HepG2 (cell line): Measurements from ENCODE around the gene PBX2. TPM values are rescaled to one million over a fixed set of nuclear protein-coding genes. Genes with fewer than 3 reads are reported as not detected.

Experiments
- CEBPG ChIP-seq: IDR thresholded peaks from 2 replicates; pipeline ENCODE4 v1.6.1; 2016
- ESRRA ChIP-seq: sonication (generic); formaldehyde crosslinking; IDR thresholded peaks from 2 replicates; pipeline ENCODE4 v1.5.1; 2020; ENCODE audit warnings: mild to moderate bottlenecking, low read depth, missing genetic modification reagents
- GATAD2A ChIP-seq: IDR thresholded peaks from 2 replicates; pipeline ENCODE4 v1.6.1; 2016
- GTF2F1 ChIP-seq: fragments of 150-350 bp; IDR thresholded peaks from 2 replicates; pipeline ENCODE4 v1.6.1; 2014; ENCODE audit warnings: low read length
- HMGXB4 ChIP-seq, 2 experiments: sonication (generic) in 1 of 2; formaldehyde crosslinking in 1 of 2; IDR thresholded peaks; 2 replicates each; pipeline versions ENCODE4 v1.4.0 to v1.6.1; 2018 to 2020; ENCODE audit warnings: missing genetic modification reagents in 2 of 2, borderline replicate concordance in 1 of 2, low read depth in 1 of 2, mild to moderate bottlenecking in 1 of 2, missing biosample characterization in 1 of 2
- ISL2 ChIP-seq: sonication (generic); formaldehyde crosslinking; IDR thresholded peaks from 2 replicates; pipeline ENCODE4 v1.5.0; 2020; ENCODE audit warnings: missing genetic modification reagents
- MEIS1 ChIP-seq: sonication (generic); formaldehyde crosslinking; IDR thresholded peaks from 2 replicates; pipeline ENCODE4 v1.9.0; 2021; ENCODE audit warnings: mild to moderate bottlenecking, missing genetic modification reagents, moderate library complexity, borderline replicate concordance
- MZF1 ChIP-seq: sonication (generic); formaldehyde crosslinking; IDR thresholded peaks from 2 replicates; pipeline ENCODE4 v1.8.1; 2023; ENCODE audit warnings: mild to moderate bottlenecking, missing genetic modification reagents, borderline replicate concordance
- RNF219 ChIP-seq: sonication (generic); formaldehyde crosslinking; IDR thresholded peaks from 2 replicates; pipeline ENCODE4 v1.5.0; 2020; ENCODE audit warnings: mild to moderate bottlenecking, missing genetic modification reagents
- SKI ChIP-seq: fragments of 450-650 bp; IDR thresholded peaks from one replicate; pipeline ENCODE4 v1.6.1; 2018; ENCODE audit warnings: mild to moderate bottlenecking; ENCODE audit not compliant: partially characterized antibody
- SUZ12 ChIP-seq: fragments of 150-350 bp; IDR thresholded peaks from 2 replicates; pipeline ENCODE4 v1.6.1; 2014; ENCODE audit warnings: low read depth, low read length
- YEATS4 ChIP-seq: sonication (generic); formaldehyde crosslinking; IDR thresholded peaks from 2 replicates; pipeline ENCODE4 v1.4.0; 2020; ENCODE audit warnings: missing genetic modification reagents, borderline replicate concordance
- ZIK1 ChIP-seq: sonication (generic); formaldehyde crosslinking; IDR thresholded peaks from 2 replicates; pipeline ENCODE4 v1.5.0; 2020; ENCODE audit warnings: mild to moderate bottlenecking, low read depth, missing genetic modification reagents, borderline replicate concordance
- ZMAT3 ChIP-seq: sonication (generic); formaldehyde crosslinking; conservative IDR thresholded peaks from 2 replicates; pipeline ENCODE4 v1.7.0; 2021; ENCODE audit warnings: missing genetic modification reagents
- ZNF256 ChIP-seq: sonication (generic); formaldehyde crosslinking; conservative IDR thresholded peaks from 2 replicates; pipeline ENCODE4 v1.4.0; 2020; ENCODE audit warnings: missing genetic modification reagents
- ZNF577 ChIP-seq: sonication (generic); formaldehyde crosslinking; IDR thresholded peaks from 2 replicates; pipeline ENCODE4 v1.4.0; 2020; ENCODE audit warnings: mild to moderate bottlenecking, low read depth, missing genetic modification reagents, borderline replicate concordance
- ZNF646 ChIP-seq: sonication (generic); formaldehyde crosslinking; IDR thresholded peaks from 2 replicates; pipeline ENCODE4 v1.9.0; 2021; ENCODE audit warnings: mild to moderate bottlenecking, missing genetic modification reagents
- ZNF891 ChIP-seq: sonication (generic); formaldehyde crosslinking; IDR thresholded peaks from 2 replicates; pipeline ENCODE4 v1.5.0; 2020; ENCODE audit warnings: mild to moderate bottlenecking, missing genetic modification reagents
- polyA plus RNA-seq, 8 experiments: library from polyadenylated mRNA; depleted of rRNA in 3 of 8; stranded (reverse) in 7 of 8; unstranded in 1 of 8; fragments of >200 nt; fragmentation: Illumina TruSeq in 4 of 8; extraction: Trizol in 4 of 8; gene quantifications; 2 replicates each; pipeline versions ENCODE4 v1.2.1 to v1.2.3, GENCODE V29; 2011 to 2016; ENCODE audit warnings: low read depth in 4 of 8, missing spikeins in 1 of 8, mixed read lengths in 1 of 8; ENCODE audit not compliant: insufficient read depth in 1 of 8
- total RNA-seq, 5 experiments: library from RNA; depleted of rRNA; stranded (reverse); fragments of >200 nt; fragmentation: Illumina TruSeq; extraction: Trizol; gene quantifications; 2 replicates each; pipeline ENCODE4 v1.2.3, GENCODE V29; 2016; ENCODE audit warnings: low read depth in 1 of 5

PBX2 gene
- total and polyA plus RNA-seq, 2 of the 13 experiments (the other 11 are each of a cell fraction or from before 2014, with no cell fraction given) = 42.3 to 77.8 TPM

GRCh38 chr6:32177788-32178546 is 12.0 kb downstream of the PBX2 start, which contains the start of gene RNF5 (continued):
- no peak for TF ChIP-seq MZF1 (CRISPR knock-in tag)
- TF ChIP-seq ZNF256 (CRISPR knock-in tag) = no peak
- TF ChIP-seq ISL2 (CRISPR knock-in tag) = 0 out of 2 replicates have a peak, but pooled peaks have one; percentile 34
- peak; percentile 3; the same call in 1 of the 2 replicates for TF ChIP-seq ZIK1
- peak; percentile 25; the same call in 1 of the 2 replicates for TF ChIP-seq ESRRA (CRISPR knock-in tag)
- TF ChIP-seq ZNF646 (CRISPR knock-in tag) = no peak
- 0 out of 2 replicates have a peak, but pooled peaks have one; percentile 24 for TF ChIP-seq ZMAT3 (CRISPR knock-in tag)
- TF ChIP-seq CEBPG (CRISPR knock-in tag) = peak; percentile 36; the same call in 1 of the 2 replicates
- TF ChIP-seq ZNF891 (CRISPR knock-in tag) = no peak
- TF ChIP-seq MEIS1 = 0 out of 2 replicates have a peak, but pooled peaks have one; percentile 15
- no peak for TF ChIP-seq SUZ12
- 0 out of 2 replicates have a peak, but pooled peaks have one; percentile 5 for TF ChIP-seq GTF2F1
- TF ChIP-seq ZNF577 = no peak
- TF ChIP-seq YEATS4 (CRISPR knock-in tag) = peak; percentile 59
- TF ChIP-seq SKI = no peak
- TF ChIP-seq RNF219 (CRISPR knock-in tag) = no peak
- TF ChIP-seq GATAD2A (CRISPR knock-in tag) = no peak; the same call in 1 of the 2 replicates
- peak in 1 of 2 experiments; percentile 15; a peak in 1 of 4 replicates for TF ChIP-seq HMGXB4 (CRISPR knock-in tag; IDR thresholded peaks at IDR 0.05; ENCODE audit: borderline replicate concordance in 1 of 2, low read depth in 1 of 2)
